ENCODE measurements around the gene LMOD1. TPM values are rescaled to one million over a fixed set of nuclear protein-coding genes. Genes with fewer than 3 reads are reported as not detected.

The LMOD1 gene
- polyA plus RNA-seq, 1 of the 3 experiments (the other 2 are of a cell fraction): 2.7 TPM

DNA sequence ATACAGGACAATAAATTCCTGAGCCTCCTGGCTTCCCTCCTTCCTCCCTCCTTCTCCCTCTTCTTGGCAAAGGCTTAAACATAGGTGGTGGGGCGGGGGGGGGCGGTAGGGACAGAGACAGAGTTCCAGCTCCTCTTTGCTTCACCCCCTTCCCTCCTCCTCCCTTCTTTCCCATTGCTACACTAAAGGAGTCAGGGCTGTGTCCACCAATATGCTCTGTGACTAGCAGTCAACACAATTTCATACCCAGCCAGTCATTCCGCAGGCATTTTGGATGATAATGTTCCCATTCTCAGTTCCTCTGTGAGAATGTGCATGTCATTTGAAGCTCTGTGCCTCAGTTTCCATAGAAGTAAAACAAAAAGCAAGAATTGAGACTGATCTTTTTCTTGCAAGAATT lies 1.7 kb downstream of the LMOD1 start:
- no peaks in the 10 kb centered on the region for H3K79me2 ChIP-seq (ENCODE audit: insufficient read depth)
- H3K27ac ChIP-seq (ENCODE audit: low read depth in 2 of 2, low read length in 1 of 2): no peak overlapping the region
- WGBS (ENCODE audit: low lambda C conversion rate): 59% methylated on average over 2 of the region's 3 CpGs
- peaks cover 0 to 17% of the 10 kb centered on the region in 2 experiments; a peak in 2 of 4 replicates for H3K4me1 ChIP-seq (ENCODE audit: control insufficient read depth in 1 of 2, insufficient read depth in 2 of 2, low read depth in 1 of 2, low read length in 1 of 2)
- H3F3A ChIP-seq (replicated peaks; ENCODE audit: insufficient read depth): peaks cover 4% of the 10 kb centered on the region
- DNase-seq: no peak
- no peaks in the 10 kb centered on the region for H3K36me3 ChIP-seq (replicated peaks in 1 of 2; ENCODE audit: control insufficient read depth in 1 of 2, insufficient read depth in 2 of 2, low read length in 1 of 2)
- no peaks in the 10 kb centered on the region for H3K9me2 ChIP-seq
- no peaks in the 10 kb centered on the region for H3K9me3 ChIP-seq
- no peaks in the 10 kb centered on the region for H3K27me3 ChIP-seq (ENCODE audit: insufficient read depth)
- TF ChIP-seq MEF2A (IDR thresholded peaks at IDR 0.05; ENCODE audit: borderline replicate concordance, low read depth) (no peak), TCF12 (IDR thresholded peaks at IDR 0.05) (no peak), RFX5 (IDR thresholded peaks at IDR 0.05; ENCODE audit: low read length) (no peak)
- TF ChIP-seq, protein P1, sequence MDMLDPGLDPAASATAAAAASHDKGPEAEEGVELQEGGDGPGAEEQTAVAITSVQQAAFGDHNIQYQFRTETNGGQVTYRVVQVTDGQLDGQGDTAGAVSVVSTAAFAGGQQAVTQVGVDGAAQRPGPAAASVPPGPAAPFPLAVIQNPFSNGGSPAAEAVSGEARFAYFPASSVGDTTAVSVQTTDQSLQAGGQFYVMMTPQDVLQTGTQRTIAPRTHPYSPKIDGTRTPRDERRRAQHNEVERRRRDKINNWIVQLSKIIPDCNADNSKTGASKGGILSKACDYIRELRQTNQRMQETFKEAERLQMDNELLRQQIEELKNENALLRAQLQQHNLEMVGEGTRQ (IDR thresholded peaks at IDR 0.05; ENCODE audit: borderline replicate concordance, low read depth, low read length): no peak
- ChIA-PET POLR2A (no interaction called here), CTCF (interaction anchor here (1.1 to 3.6 kb wide), 6 partner anchors 13 to 116 kb away, joined by 3 to 32 read pairs (median 6); partner anchors contain the start of gene IPO9)
- no peaks in the 10 kb centered on the region for H4K20me1 ChIP-seq (ENCODE audit: insufficient read depth)
- no peak overlapping the region for H3K4me2 ChIP-seq
- H3K9ac ChIP-seq: no peak overlapping the region
- H3K4me3 ChIP-seq (ENCODE audit: low read depth in 2 of 2, low read length in 1 of 2): no peak overlapping the region
- no peak overlapping the region for H2AFZ ChIP-seq (ENCODE audit: low read depth)

DNA sequence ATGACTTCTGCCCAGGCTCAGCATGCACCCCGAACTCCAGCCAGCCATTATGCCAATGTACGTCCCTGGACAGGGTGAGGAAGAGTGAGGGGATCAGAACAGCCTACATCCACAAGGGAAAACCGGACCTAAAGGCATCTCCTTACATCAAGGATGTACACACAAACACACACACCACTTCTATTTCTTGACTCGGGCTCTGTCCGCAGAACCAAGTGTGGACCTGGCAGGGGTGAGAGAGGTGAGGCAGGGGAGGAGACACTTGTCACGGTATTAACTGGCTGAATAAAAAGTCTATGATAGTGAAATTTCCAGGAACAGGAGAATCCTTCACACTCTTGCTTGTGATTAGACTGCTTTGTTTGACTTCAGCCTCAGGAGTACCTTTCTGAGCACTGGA lies 2.3 kb downstream of the LMOD1 start:
- WGBS (ENCODE audit: low lambda C conversion rate): 81% methylated on average over 6 of the region's 6 CpGs
- CTCF ChIA-PET: interaction anchor here (2.1 to 3.6 kb wide), 3 partner anchors 29 to 48 kb away, joined by 6 to 32 read pairs (median 8); no protein-coding TSS in a partner anchor

DNA sequence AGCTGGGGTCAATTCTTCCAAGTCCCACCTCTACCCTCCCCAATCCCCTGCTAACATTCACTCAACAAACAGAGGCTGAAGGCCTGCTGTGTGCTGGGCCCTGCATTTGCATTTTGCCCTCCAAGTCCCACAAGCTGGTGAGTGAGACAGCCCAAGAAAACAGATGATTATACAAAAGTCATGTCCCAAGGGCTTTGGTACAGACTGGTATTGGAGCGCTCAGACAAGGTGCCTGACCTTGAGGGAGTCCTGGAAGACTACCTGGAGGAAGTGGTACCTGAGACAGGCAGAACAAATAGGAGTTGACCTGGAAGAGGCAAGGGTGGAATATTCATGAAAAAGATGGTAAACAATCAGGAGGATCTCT lies 4.2 kb downstream of the LMOD1 start:
- ChIA-PET CTCF (interaction anchor here (1.4 to 1.5 kb wide), 2 partner anchors 15 to 46 kb away, joined by 3 to 4 read pairs; no protein-coding TSS in a partner anchor), POLR2A (no interaction called here)
- Histone ChIP-seq H3K9me2 (no peaks in the 10 kb centered on the region), H4K20me1 (ENCODE audit: insufficient read depth) (no peaks in the 10 kb centered on the region), H3K9ac (no peak overlapping the region), H3F3A (replicated peaks; ENCODE audit: insufficient read depth) (peaks cover 6% of the 10 kb centered on the region), H3K4me1 (ENCODE audit: control insufficient read depth in 1 of 2, insufficient read depth in 2 of 2, low read depth in 1 of 2, low read length in 1 of 2) (peaks cover 0 to 14% of the 10 kb centered on the region in 2 experiments; a peak in 2 of 4 replicates), H3K27ac (ENCODE audit: low read depth in 2 of 2, low read length in 1 of 2) (no peak overlapping the region), H3K4me3 (ENCODE audit: low read depth in 2 of 2, low read length in 1 of 2) (no peak overlapping the region), H3K36me3 (replicated peaks in 1 of 2; ENCODE audit: control insufficient read depth in 1 of 2, insufficient read depth in 2 of 2, low read length in 1 of 2) (no peaks in the 10 kb centered on the region), H2AFZ (ENCODE audit: low read depth) (no peak overlapping the region), H3K27me3 (ENCODE audit: insufficient read depth) (no peaks in the 10 kb centered on the region), H3K4me2 (no peak overlapping the region), H3K79me2 (ENCODE audit: insufficient read depth) (no peaks in the 10 kb centered on the region), H3K9me3 (no peaks in the 10 kb centered on the region)
- WGBS (ENCODE audit: low lambda C conversion rate): 100% methylated on average over 1 of the region's 1 CpG
- no peak for DNase-seq
- TF ChIP-seq TCF12 (IDR thresholded peaks at IDR 0.05) (no peak), TEAD4 (IDR thresholded peaks at IDR 0.05; ENCODE audit: borderline replicate concordance, insufficient read depth) (no peak), NFIC (IDR thresholded peaks at IDR 0.05; ENCODE audit: borderline replicate concordance) (no peak), YY1 (IDR thresholded peaks at IDR 0.05; ENCODE audit: low read depth) (no peak), RFX5 (IDR thresholded peaks at IDR 0.05; ENCODE audit: low read length) (no peak), ELF1 (IDR thresholded peaks at IDR 0.05) (no peak), TAF1 (IDR thresholded peaks at IDR 0.05; ENCODE audit: borderline replicate concordance, low read depth, low read length) (no peak), FOSL2 (IDR thresholded peaks at IDR 0.05; ENCODE audit: borderline replicate concordance, low read depth) (no peak), JUND (IDR thresholded peaks at IDR 0.05) (no peak), GATA2 (CRISPR knock-in tag; IDR thresholded peaks at IDR 0.05) (no peak)
- TF ChIP-seq, protein P2, sequence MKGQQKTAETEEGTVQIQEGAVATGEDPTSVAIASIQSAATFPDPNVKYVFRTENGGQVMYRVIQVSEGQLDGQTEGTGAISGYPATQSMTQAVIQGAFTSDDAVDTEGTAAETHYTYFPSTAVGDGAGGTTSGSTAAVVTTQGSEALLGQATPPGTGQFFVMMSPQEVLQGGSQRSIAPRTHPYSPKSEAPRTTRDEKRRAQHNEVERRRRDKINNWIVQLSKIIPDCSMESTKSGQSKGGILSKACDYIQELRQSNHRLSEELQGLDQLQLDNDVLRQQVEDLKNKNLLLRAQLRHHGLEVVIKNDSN (IDR thresholded peaks at IDR 0.05; ENCODE audit: borderline replicate concordance, low read depth): no peak
- TF ChIP-seq, protein P3, sequence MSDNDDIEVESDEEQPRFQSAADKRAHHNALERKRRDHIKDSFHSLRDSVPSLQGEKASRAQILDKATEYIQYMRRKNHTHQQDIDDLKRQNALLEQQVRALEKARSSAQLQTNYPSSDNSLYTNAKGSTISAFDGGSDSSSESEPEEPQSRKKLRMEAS (IDR thresholded peaks at IDR 0.05; ENCODE audit: low read depth): no peak

More for the DNA sequence above, 2.3 kb downstream of the LMOD1 start:
- POLR2A ChIA-PET: no interaction called here
- Histone ChIP-seq H3K27me3 (ENCODE audit: insufficient read depth) (no peaks in the 10 kb centered on the region), H3K9me2 (no peaks in the 10 kb centered on the region), H3K4me2 (no peak overlapping the region), H3K9me3 (no peaks in the 10 kb centered on the region), H2AFZ (ENCODE audit: low read depth) (no peak overlapping the region), H3K36me3 (replicated peaks in 1 of 2; ENCODE audit: control insufficient read depth in 1 of 2, insufficient read depth in 2 of 2, low read length in 1 of 2) (no peaks in the 10 kb centered on the region), H3K4me1 (ENCODE audit: control insufficient read depth in 1 of 2, insufficient read depth in 2 of 2, low read depth in 1 of 2, low read length in 1 of 2) (peaks cover 0 to 17% of the 10 kb centered on the region in 2 experiments; a peak in 2 of 4 replicates), H3K9ac (no peak overlapping the region), H3F3A (replicated peaks; ENCODE audit: insufficient read depth) (peaks cover 4% of the 10 kb centered on the region), H3K4me3 (ENCODE audit: low read depth in 2 of 2, low read length in 1 of 2) (no peak overlapping the region), H4K20me1 (ENCODE audit: insufficient read depth) (no peaks in the 10 kb centered on the region), H3K79me2 (ENCODE audit: insufficient read depth) (no peaks in the 10 kb centered on the region), H3K27ac (ENCODE audit: low read depth in 2 of 2, low read length in 1 of 2) (no peak overlapping the region)
- DNase-seq: no peak
- TF ChIP-seq JUND (IDR thresholded peaks at IDR 0.05): no peak
- no peak for TF ChIP-seq RCOR1 (IDR thresholded peaks at IDR 0.05; ENCODE audit: low read length)
- TF ChIP-seq SIN3A (IDR thresholded peaks at IDR 0.05; ENCODE audit: borderline replicate concordance, low read depth, low read length): no peak
- no peak for TF ChIP-seq MEF2A (IDR thresholded peaks at IDR 0.05; ENCODE audit: borderline replicate concordance, low read depth)
- TF ChIP-seq, protein P4, sequence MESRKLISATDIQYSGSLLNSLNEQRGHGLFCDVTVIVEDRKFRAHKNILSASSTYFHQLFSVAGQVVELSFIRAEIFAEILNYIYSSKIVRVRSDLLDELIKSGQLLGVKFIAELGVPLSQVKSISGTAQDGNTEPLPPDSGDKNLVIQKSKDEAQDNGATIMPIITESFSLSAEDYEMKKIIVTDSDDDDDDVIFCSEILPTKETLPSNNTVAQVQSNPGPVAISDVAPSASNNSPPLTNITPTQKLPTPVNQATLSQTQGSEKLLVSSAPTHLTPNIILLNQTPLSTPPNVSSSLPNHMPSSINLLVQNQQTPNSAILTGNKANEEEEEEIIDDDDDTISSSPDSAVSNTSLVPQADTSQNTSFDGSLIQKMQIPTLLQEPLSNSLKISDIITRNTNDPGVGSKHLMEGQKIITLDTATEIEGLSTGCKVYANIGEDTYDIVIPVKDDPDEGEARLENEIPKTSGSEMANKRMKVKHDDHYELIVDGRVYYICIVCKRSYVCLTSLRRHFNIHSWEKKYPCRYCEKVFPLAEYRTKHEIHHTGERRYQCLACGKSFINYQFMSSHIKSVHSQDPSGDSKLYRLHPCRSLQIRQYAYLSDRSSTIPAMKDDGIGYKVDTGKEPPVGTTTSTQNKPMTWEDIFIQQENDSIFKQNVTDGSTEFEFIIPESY (IDR thresholded peaks at IDR 0.05; ENCODE audit: borderline replicate concordance, low read depth): no peak
